ENCODE data around the gene SEC24B. TPM values are rescaled to one million over a fixed set of nuclear protein-coding genes. Genes with fewer than 3 reads are reported as not detected.

SEC24B gene
- total RNA-seq, 1 donor from 2014 or later = 41.9 TPM

DNA sequence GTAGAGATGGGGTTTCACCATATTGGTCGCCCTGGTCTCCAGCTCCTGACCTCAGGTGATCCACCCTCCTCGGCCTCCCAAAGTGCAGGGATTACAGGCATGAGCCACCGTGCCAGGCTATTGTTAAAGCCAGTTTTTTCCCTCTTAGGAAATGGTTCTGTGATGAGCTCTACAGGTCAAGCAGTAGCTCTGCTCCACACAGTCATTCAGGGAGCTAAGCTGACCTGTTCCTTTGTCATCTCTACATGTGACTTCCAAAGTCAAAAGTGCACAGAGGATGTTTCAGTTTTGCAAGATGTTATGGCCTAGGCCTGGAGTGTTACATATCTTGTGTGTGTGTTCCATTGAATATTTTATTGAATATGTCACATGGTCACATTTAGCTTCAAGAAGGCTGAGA is 137.9 kb downstream of the SEC24B start:
- H3K9me3 ChIP-seq (ENCODE audit: insufficient read depth, low read depth, low read length) = no peaks in the 10 kb centered on the region
- H4K20me1 ChIP-seq (ENCODE audit: insufficient read depth, low read length) = no peaks in the 10 kb centered on the region
- Mint-ChIP-seq H3K27me3 (ENCODE audit: low read depth, unreplicated experiment) (no peaks in the 10 kb centered on the region), H3K27ac (ENCODE audit: unreplicated experiment) (no peak overlapping the region), H3K4me3 (ENCODE audit: unreplicated experiment) (no peak overlapping the region), H3K9me3 (ENCODE audit: unreplicated experiment) (peaks cover 2% of the 10 kb centered on the region), H3K36me3 (ENCODE audit: low read depth, unreplicated experiment) (no peaks in the 10 kb centered on the region), H3K4me1 (ENCODE audit: low read depth, unreplicated experiment) (no peaks in the 10 kb centered on the region)
- no peaks in the 10 kb centered on the region for H3K79me2 ChIP-seq (ENCODE audit: insufficient read depth, low read length)
- H3K4me2 ChIP-seq (ENCODE audit: low read length) = no peak overlapping the region
- no peaks in the 10 kb centered on the region for H3K4me1 ChIP-seq (ENCODE audit: insufficient read depth, low read length)
- no peak overlapping the region for H3K27ac ChIP-seq (ENCODE audit: low read depth, low read length)
- no peaks in the 10 kb centered on the region for H3K36me3 ChIP-seq (ENCODE audit: insufficient read depth, low read length)
- H3K27me3 ChIP-seq (ENCODE audit: insufficient read depth, low read length) = no peaks in the 10 kb centered on the region
- no peak overlapping the region for H2AFZ ChIP-seq (ENCODE audit: low read depth, low read length)
- DNase-seq (ENCODE audit: low read depth) = no peak
- no peak overlapping the region for H3K4me3 ChIP-seq (ENCODE audit: insufficient read depth, low read depth, low read length)
- H3K9ac ChIP-seq (ENCODE audit: low read length) = no peak overlapping the region
- no peak for FAIRE-seq
- TF ChIP-seq, protein P1, sequence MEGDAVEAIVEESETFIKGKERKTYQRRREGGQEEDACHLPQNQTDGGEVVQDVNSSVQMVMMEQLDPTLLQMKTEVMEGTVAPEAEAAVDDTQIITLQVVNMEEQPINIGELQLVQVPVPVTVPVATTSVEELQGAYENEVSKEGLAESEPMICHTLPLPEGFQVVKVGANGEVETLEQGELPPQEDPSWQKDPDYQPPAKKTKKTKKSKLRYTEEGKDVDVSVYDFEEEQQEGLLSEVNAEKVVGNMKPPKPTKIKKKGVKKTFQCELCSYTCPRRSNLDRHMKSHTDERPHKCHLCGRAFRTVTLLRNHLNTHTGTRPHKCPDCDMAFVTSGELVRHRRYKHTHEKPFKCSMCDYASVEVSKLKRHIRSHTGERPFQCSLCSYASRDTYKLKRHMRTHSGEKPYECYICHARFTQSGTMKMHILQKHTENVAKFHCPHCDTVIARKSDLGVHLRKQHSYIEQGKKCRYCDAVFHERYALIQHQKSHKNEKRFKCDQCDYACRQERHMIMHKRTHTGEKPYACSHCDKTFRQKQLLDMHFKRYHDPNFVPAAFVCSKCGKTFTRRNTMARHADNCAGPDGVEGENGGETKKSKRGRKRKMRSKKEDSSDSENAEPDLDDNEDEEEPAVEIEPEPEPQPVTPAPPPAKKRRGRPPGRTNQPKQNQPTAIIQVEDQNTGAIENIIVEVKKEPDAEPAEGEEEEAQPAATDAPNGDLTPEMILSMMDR (IDR thresholded peaks at IDR 0.05; ENCODE audit: insufficient read depth, low read depth, low read length) = no peak
- no peak for TF ChIP-seq EZH2 (IDR thresholded peaks at IDR 0.05; ENCODE audit: insufficient read depth, low read length)

DNA sequence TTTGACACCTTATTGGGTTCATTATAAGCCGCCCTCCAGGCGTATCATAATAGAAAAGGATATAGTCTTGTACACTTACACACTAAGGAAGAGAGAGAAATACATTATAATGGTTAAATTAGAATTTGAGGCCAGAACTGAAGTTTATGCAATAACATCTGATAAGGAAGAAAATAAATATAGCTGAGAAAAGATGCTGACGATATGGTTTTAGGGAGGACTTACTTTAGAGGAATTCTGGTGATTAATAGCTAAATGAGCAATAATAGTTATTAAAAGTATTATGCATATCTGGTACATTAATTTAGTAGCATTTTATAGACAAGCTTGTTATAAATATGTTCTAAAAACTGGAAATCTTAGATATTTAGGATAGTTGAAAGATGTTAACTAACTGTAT is 138.5 kb downstream of the SEC24B start:
- H3K9me3 Mint-ChIP-seq (ENCODE audit: unreplicated experiment) = peaks cover 2% of the 10 kb centered on the region
- no peaks in the 10 kb centered on the region for H3K36me3 Mint-ChIP-seq (ENCODE audit: low read depth, unreplicated experiment)
- Histone ChIP-seq H4K20me1 (ENCODE audit: insufficient read depth, low read length) (no peaks in the 10 kb centered on the region), H3K36me3 (ENCODE audit: insufficient read depth, low read length) (no peaks in the 10 kb centered on the region), H3K9ac (ENCODE audit: low read length) (no peak overlapping the region), H3K4me2 (ENCODE audit: low read length) (no peak overlapping the region), H3K4me3 (ENCODE audit: insufficient read depth, low read depth, low read length) (no peak overlapping the region), H3K79me2 (ENCODE audit: insufficient read depth, low read length) (no peaks in the 10 kb centered on the region), H3K27ac (ENCODE audit: low read depth, low read length) (no peak overlapping the region), H3K27me3 (ENCODE audit: insufficient read depth, low read length) (no peaks in the 10 kb centered on the region), H3K4me1 (ENCODE audit: insufficient read depth, low read length) (no peaks in the 10 kb centered on the region), H2AFZ (ENCODE audit: low read depth, low read length) (no peak overlapping the region), H3K9me3 (ENCODE audit: insufficient read depth, low read depth, low read length) (no peaks in the 10 kb centered on the region)
- no peaks in the 10 kb centered on the region for H3K4me1 Mint-ChIP-seq (ENCODE audit: low read depth, unreplicated experiment)
- H3K4me3 Mint-ChIP-seq (ENCODE audit: unreplicated experiment) = no peak overlapping the region
- no peak overlapping the region for H3K27ac Mint-ChIP-seq (ENCODE audit: unreplicated experiment)
- no peaks in the 10 kb centered on the region for H3K27me3 Mint-ChIP-seq (ENCODE audit: low read depth, unreplicated experiment)
- FAIRE-seq (no peak), DNase-seq (ENCODE audit: low read depth) (no peak)
- no peak for TF ChIP-seq EZH2 (IDR thresholded peaks at IDR 0.05; ENCODE audit: insufficient read depth, low read length)
- TF ChIP-seq, protein P1 (IDR thresholded peaks at IDR 0.05; ENCODE audit: insufficient read depth, low read depth, low read length) = no peak

DNA sequence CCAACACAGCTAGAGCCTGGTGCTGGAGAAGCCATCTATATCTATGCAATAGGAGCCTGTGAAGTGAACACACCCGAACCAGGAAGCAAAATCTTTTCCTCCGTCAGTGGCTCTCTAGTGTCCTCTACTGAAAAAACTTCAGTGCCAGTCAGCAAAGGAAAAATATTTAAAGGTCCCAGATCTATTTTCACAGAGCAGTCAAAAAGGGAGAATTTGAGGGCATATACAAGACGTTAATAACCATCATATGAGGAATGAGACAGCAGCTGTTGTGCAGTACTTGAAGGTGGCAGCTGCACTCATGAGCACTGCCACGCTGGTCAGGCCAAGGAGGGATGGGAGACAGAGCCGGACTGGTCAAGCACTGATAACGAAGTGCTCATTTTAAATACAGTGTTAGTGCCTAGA is 140.8 kb downstream of the SEC24B start:
- Histone ChIP-seq H3K79me2 (ENCODE audit: insufficient read depth, low read length) (no peaks in the 10 kb centered on the region), H3K36me3 (ENCODE audit: insufficient read depth, low read length) (no peaks in the 10 kb centered on the region), H3K9ac (ENCODE audit: low read length) (no peak overlapping the region), H3K4me1 (ENCODE audit: insufficient read depth, low read length) (no peaks in the 10 kb centered on the region), H4K20me1 (ENCODE audit: insufficient read depth, low read length) (no peaks in the 10 kb centered on the region), H2AFZ (ENCODE audit: low read depth, low read length) (no peak overlapping the region), H3K27me3 (ENCODE audit: insufficient read depth, low read length) (no peaks in the 10 kb centered on the region), H3K9me3 (ENCODE audit: insufficient read depth, low read depth, low read length) (no peaks in the 10 kb centered on the region), H3K4me3 (ENCODE audit: insufficient read depth, low read depth, low read length) (no peak overlapping the region), H3K4me2 (ENCODE audit: low read length) (no peak overlapping the region), H3K27ac (ENCODE audit: low read depth, low read length) (no peak overlapping the region)
- FAIRE-seq (no peak), DNase-seq (ENCODE audit: low read depth) (no peak)
- Mint-ChIP-seq H3K4me1 (ENCODE audit: low read depth, unreplicated experiment) (no peaks in the 10 kb centered on the region), H3K27me3 (ENCODE audit: low read depth, unreplicated experiment) (no peaks in the 10 kb centered on the region), H3K36me3 (ENCODE audit: low read depth, unreplicated experiment) (no peaks in the 10 kb centered on the region), H3K27ac (ENCODE audit: unreplicated experiment) (no peak overlapping the region), H3K4me3 (ENCODE audit: unreplicated experiment) (no peak overlapping the region), H3K9me3 (ENCODE audit: unreplicated experiment) (peaks cover 2% of the 10 kb centered on the region)
- no peak for TF ChIP-seq EZH2 (IDR thresholded peaks at IDR 0.05; ENCODE audit: insufficient read depth, low read length)
- TF ChIP-seq, protein P1 (IDR thresholded peaks at IDR 0.05; ENCODE audit: insufficient read depth, low read depth, low read length) = no peak
